Measurements from ENCODE around the gene MICU1. TPM values are rescaled to one million over a fixed set of nuclear protein-coding genes. Genes with fewer than 3 reads are reported as not detected.

MICU1 gene
- total RNA-seq, 1 experiment from 2014 or later: 39.4 TPM

DNA sequence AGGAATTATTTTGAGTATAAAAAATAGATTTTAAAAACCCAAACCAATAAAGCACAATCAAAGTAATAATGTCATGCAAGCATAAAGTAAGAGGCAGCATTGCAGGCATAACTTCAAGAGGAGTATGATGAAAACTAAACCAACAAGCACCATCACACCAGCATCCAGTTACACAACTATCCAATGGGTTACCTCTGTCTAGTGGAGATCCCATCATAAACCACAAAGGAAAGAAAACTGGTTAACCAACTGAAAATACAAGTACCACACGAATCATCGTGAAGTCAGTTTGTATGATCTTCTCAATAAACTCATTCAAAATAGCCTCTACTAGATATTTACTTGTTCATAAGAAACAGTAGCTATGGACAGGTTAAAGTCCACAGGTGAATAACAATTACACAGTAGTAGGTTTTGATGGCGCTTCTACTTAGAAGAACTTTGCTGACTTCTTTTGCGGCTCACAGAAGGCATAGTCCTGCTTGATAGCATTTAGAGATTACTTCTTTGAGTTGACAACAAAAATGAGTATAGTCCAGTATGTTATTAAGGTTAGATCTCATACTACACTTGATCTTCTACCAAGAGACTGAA is 116.6 kb downstream of the MICU1 start:
- TF ChIP-seq CEBPB (IDR thresholded peaks at IDR 0.05; ENCODE audit: low read depth) (no peak), YY1 (IDR thresholded peaks at IDR 0.05; ENCODE audit: extremely low read depth, insufficient replicate concordance, low read depth, low read length) (no peak), ZNF274 (IDR thresholded peaks at IDR 0.05; ENCODE audit: low read depth, low read length) (no peak), JUND (IDR thresholded peaks at IDR 0.05) (no peak), POLR2AphosphoS5 (IDR thresholded peaks at IDR 0.05; ENCODE audit: low read depth, low read length) (no peak), TCF7L2 (IDR thresholded peaks at IDR 0.05; ENCODE audit: borderline replicate concordance, extremely low read depth, insufficient read depth, insufficient read length) (no peak), CBX3 (IDR thresholded peaks at IDR 0.05; ENCODE audit: low read depth) (no peak), SP1 (IDR thresholded peaks at IDR 0.05; ENCODE audit: low read depth) (no peak)
- TF ChIP-seq, protein P1, sequence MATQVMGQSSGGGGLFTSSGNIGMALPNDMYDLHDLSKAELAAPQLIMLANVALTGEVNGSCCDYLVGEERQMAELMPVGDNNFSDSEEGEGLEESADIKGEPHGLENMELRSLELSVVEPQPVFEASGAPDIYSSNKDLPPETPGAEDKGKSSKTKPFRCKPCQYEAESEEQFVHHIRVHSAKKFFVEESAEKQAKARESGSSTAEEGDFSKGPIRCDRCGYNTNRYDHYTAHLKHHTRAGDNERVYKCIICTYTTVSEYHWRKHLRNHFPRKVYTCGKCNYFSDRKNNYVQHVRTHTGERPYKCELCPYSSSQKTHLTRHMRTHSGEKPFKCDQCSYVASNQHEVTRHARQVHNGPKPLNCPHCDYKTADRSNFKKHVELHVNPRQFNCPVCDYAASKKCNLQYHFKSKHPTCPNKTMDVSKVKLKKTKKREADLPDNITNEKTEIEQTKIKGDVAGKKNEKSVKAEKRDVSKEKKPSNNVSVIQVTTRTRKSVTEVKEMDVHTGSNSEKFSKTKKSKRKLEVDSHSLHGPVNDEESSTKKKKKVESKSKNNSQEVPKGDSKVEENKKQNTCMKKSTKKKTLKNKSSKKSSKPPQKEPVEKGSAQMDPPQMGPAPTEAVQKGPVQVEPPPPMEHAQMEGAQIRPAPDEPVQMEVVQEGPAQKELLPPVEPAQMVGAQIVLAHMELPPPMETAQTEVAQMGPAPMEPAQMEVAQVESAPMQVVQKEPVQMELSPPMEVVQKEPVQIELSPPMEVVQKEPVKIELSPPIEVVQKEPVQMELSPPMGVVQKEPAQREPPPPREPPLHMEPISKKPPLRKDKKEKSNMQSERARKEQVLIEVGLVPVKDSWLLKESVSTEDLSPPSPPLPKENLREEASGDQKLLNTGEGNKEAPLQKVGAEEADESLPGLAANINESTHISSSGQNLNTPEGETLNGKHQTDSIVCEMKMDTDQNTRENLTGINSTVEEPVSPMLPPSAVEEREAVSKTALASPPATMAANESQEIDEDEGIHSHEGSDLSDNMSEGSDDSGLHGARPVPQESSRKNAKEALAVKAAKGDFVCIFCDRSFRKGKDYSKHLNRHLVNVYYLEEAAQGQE (IDR thresholded peaks at IDR 0.05; ENCODE audit: low read depth): no peak
- TF ChIP-seq, protein P2, sequence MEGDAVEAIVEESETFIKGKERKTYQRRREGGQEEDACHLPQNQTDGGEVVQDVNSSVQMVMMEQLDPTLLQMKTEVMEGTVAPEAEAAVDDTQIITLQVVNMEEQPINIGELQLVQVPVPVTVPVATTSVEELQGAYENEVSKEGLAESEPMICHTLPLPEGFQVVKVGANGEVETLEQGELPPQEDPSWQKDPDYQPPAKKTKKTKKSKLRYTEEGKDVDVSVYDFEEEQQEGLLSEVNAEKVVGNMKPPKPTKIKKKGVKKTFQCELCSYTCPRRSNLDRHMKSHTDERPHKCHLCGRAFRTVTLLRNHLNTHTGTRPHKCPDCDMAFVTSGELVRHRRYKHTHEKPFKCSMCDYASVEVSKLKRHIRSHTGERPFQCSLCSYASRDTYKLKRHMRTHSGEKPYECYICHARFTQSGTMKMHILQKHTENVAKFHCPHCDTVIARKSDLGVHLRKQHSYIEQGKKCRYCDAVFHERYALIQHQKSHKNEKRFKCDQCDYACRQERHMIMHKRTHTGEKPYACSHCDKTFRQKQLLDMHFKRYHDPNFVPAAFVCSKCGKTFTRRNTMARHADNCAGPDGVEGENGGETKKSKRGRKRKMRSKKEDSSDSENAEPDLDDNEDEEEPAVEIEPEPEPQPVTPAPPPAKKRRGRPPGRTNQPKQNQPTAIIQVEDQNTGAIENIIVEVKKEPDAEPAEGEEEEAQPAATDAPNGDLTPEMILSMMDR (IDR thresholded peaks at IDR 0.05 in 2 of 3, conservative IDR thresholded peaks at IDR 0.05 in 1 of 3; ENCODE audit: borderline replicate concordance in 1 of 3, insufficient read depth in 1 of 3, low read depth in 2 of 3, low read length in 2 of 3): no peak
- RAD21 ChIA-PET (ENCODE audit: low non-redundant PET in 1 of 2, low total read pairs in 2 of 2, uncharacterized antibody in 2 of 2, unreplicated experiment in 2 of 2): no interaction called here
- DNase-seq (ENCODE audit: low read depth, low spot score) (no peak), ATAC-seq (no peak)
- CTCF ChIA-PET: no interaction called here
- Histone ChIP-seq H3K9me3 (ENCODE audit: control insufficient read depth in 1 of 2, insufficient read depth in 1 of 2, low read depth in 1 of 2, low read length in 2 of 2) (peaks cover under 1 to 2% of the 10 kb centered on the region in 2 experiments; a peak in 1 of 4 replicates), H3K4me2 (ENCODE audit: low read length) (no peak overlapping the region), H3K36me3 (ENCODE audit: control insufficient read depth in 1 of 2, insufficient read depth in 2 of 2, low read length in 2 of 2) (no peaks in the 10 kb centered on the region), H3K9me2 (ENCODE audit: insufficient read depth) (no peaks in the 10 kb centered on the region), H3K4me1 (ENCODE audit: control insufficient read depth in 1 of 2, insufficient read depth in 2 of 2, low read length in 2 of 2) (no peaks in the 10 kb centered on the region), H4K20me1 (ENCODE audit: insufficient read depth) (no peaks in the 10 kb centered on the region; the same call in 1 of the 2 replicates), H3K4me3 (replicated peaks in 1 of 2; ENCODE audit: low read depth in 1 of 2, low read length in 2 of 2) (no peak overlapping the region), H3K79me2 (ENCODE audit: insufficient read depth, low read length) (no peaks in the 10 kb centered on the region), H3K27ac (ENCODE audit: low read depth, low read length) (no peak overlapping the region), H2AFZ (ENCODE audit: low read depth, low read length, poor library complexity, severe bottlenecking) (no peak overlapping the region), H3K27me3 (ENCODE audit: insufficient read depth, low read length) (no peaks in the 10 kb centered on the region), H3K9ac (ENCODE audit: low read length) (no peak overlapping the region)
- intact Hi-C loops (cut with micrococcal nuclease): no loop called here
- POLR2A ChIA-PET: no interaction called here
- no TSS peak for BruUV-seq (replicated peaks)

Data from HCT116 (cell line).